Measurements from ENCODE around the gene RPA1. TPM values are rescaled to one million over a fixed set of nuclear protein-coding genes. Genes with fewer than 3 reads are reported as not detected.

Gene RPA1
- total RNA-seq, 6 experiments from 2014 or later = 83.2 to 111 (median 108) TPM

GRCh38 chr17:1871756-1872155 is 42.0 kb downstream of the RPA1 start:
- no peak for TF ChIP-seq CTCF (IDR thresholded peaks at IDR 0.05)
- H3K4me1 Mint-ChIP-seq (ENCODE audit: low read depth) = no peaks in the 10 kb centered on the region
- no peaks in the 10 kb centered on the region for H3K9me3 Mint-ChIP-seq
- peaks cover 8% of the 10 kb centered on the region for H3K36me3 Mint-ChIP-seq (ENCODE audit: low read depth)
- H3K4me3 Mint-ChIP-seq = no peak overlapping the region
- H3K27ac Mint-ChIP-seq = no peak overlapping the region
- no peaks in the 10 kb centered on the region for H3K27me3 Mint-ChIP-seq (ENCODE audit: insufficient read depth)
- no peak for DNase-seq

GRCh38 chr17:1872254-1872653 is 42.4 kb downstream of the RPA1 start:
- no peak for DNase-seq
- no peak overlapping the region for H3K4me3 Mint-ChIP-seq
- peaks cover 8% of the 10 kb centered on the region for H3K36me3 Mint-ChIP-seq (ENCODE audit: low read depth)
- no peak overlapping the region for H3K27ac Mint-ChIP-seq
- no peaks in the 10 kb centered on the region for H3K4me1 Mint-ChIP-seq (ENCODE audit: low read depth)
- TF ChIP-seq CTCF (IDR thresholded peaks at IDR 0.05) = no peak
- H3K27me3 Mint-ChIP-seq (ENCODE audit: insufficient read depth) = no peaks in the 10 kb centered on the region
- no peaks in the 10 kb centered on the region for H3K9me3 Mint-ChIP-seq

- no peak for TF ChIP-seq CTCF (IDR thresholded peaks at IDR 0.05)
Observed at GRCh38 chr17:1872976-1873375, 43.2 kb downstream of the RPA1 start.

GRCh38 chr17:1873418-1873817 is 43.6 kb downstream of the RPA1 start:
- no peak for TF ChIP-seq CTCF (IDR thresholded peaks at IDR 0.05)
- DNase-seq = no peak
- Mint-ChIP-seq H3K27ac (no peak overlapping the region), H3K4me1 (ENCODE audit: low read depth) (no peaks in the 10 kb centered on the region), H3K4me3 (no peak overlapping the region), H3K27me3 (ENCODE audit: insufficient read depth) (no peaks in the 10 kb centered on the region), H3K9me3 (no peaks in the 10 kb centered on the region), H3K36me3 (ENCODE audit: low read depth) (peaks cover 8% of the 10 kb centered on the region)

More at GRCh38 chr17:1872976-1873375, 43.2 kb downstream of the RPA1 start:
- Mint-ChIP-seq H3K27me3 (ENCODE audit: insufficient read depth) (no peaks in the 10 kb centered on the region), H3K36me3 (ENCODE audit: low read depth) (peaks cover 8% of the 10 kb centered on the region), H3K9me3 (no peaks in the 10 kb centered on the region), H3K4me1 (ENCODE audit: low read depth) (no peaks in the 10 kb centered on the region), H3K4me3 (no peak overlapping the region), H3K27ac (no peak overlapping the region)
- no peak for DNase-seq

- Mint-ChIP-seq H3K36me3 (ENCODE audit: low read depth) (peaks cover 21% of the 10 kb centered on the region), H3K4me1 (ENCODE audit: low read depth) (no peaks in the 10 kb centered on the region), H3K27me3 (ENCODE audit: insufficient read depth) (no peaks in the 10 kb centered on the region), H3K9me3 (no peaks in the 10 kb centered on the region), H3K4me3 (no peak overlapping the region), H3K27ac (no peak overlapping the region)
- TF ChIP-seq CTCF (IDR thresholded peaks at IDR 0.05) = no peak
- no peak for DNase-seq
Observed at GRCh38 chr17:1875597-1875996, 45.8 kb downstream of the RPA1 start.

Data from HFFc6 (cell line).